GM12865 (cell line): ENCODE measurements around the gene HSPB7.
"Not testable (repeated sequence)": the region's sequence is repeated elsewhere in the genome, so short reads cannot be mapped to it uniquely, and the experiment has no call there.

Source experiments
- DNase-seq: peaks from one replicate; pipeline ENCODE4 v3.0.0; 2010; ENCODE audit warnings: low read depth
- H3K4me3 ChIP-seq: 2 replicates; pipeline ENCODE4 v1.5.1; 2011; ENCODE audit warnings: mild to moderate bottlenecking, low read depth, low read length, control low read depth
- CTCF ChIP-seq: IDR thresholded peaks from 2 replicates; pipeline ENCODE4 v1.5.1; 2011; ENCODE audit warnings: low read length, control low read depth, low read depth, inconsistent platforms; ENCODE audit not compliant: insufficient read depth; ENCODE audit errors: missing control alignments

The HSPB7 gene

GRCh38 chr1:16047791-16048475 is 30.1 kb upstream of the HSPB7 start:
- no peak overlapping the region for H3K4me3 ChIP-seq
- DNase-seq: no peak
- no peak for TF ChIP-seq CTCF

GRCh38 chr1:16046842-16047241 is 29.0 kb upstream of the HSPB7 start:
- DNase-seq: no peak
- TF ChIP-seq CTCF: no peak
- H3K4me3 ChIP-seq: no peak overlapping the region

GRCh38 chr1:16043950-16044349 is 26.1 kb upstream of the HSPB7 start:
- DNase-seq: no peak
- H3K4me3 ChIP-seq: no peak overlapping the region
- no peak for TF ChIP-seq CTCF

- no peak within 1 kb of the TSS for H3K4me3 ChIP-seq
- TF ChIP-seq CTCF: no peak
- no peak for DNase-seq
Measured at GRCh38 chr1:16043521-16043920, 25.7 kb upstream of the HSPB7 start, which contains the start of gene CLCNKB. TSS of gene CLCNKB (plus strand) at chr1:16043782. CDS start at chr1:16044493, 711 bp downstream.

- not testable (repeated sequence) for H3K4me3 ChIP-seq
Measured at GRCh38 chr1:16042654-16043053, 24.8 kb upstream of the HSPB7 start.

GRCh38 chr1:16042096-16042495 is 24.3 kb upstream of the HSPB7 start:
- no peak for DNase-seq
- H3K4me3 ChIP-seq: no peak overlapping the region
- no peak for TF ChIP-seq CTCF

More at GRCh38 chr1:16042654-16043053, 24.8 kb upstream of the HSPB7 start:
- not testable (repeated sequence) for DNase-seq

- no peak for TF ChIP-seq CTCF
- no peak overlapping the region for H3K4me3 ChIP-seq
- no peak for DNase-seq
Measured at GRCh38 chr1:16041200-16041599, 23.4 kb upstream of the HSPB7 start.

GRCh38 chr1:16039871-16040270 is 22.0 kb upstream of the HSPB7 start:
- not testable (repeated sequence) for DNase-seq

More at GRCh38 chr1:16039871-16040270, 22.0 kb upstream of the HSPB7 start:
- H3K4me3 ChIP-seq: not testable (repeated sequence)
